OCI-LY3 (cell line): ENCODE measurements around the gene FAM135A.
A peak's percentile ranks its signal among the peaks of the same experiment; 100 is the strongest.

ENCODE experiments used
- H2AFZ ChIP-seq: fragments of 200-600, 300-600 bp; shearing (Covaris generic); 2 replicates; pipeline ENCODE4 v1.6.0; 2014; ENCODE audit warnings: antibody characterized with exemption, low read depth, low read length
- H3K27ac ChIP-seq: fragments of 200-600, 300-600 bp; sonication (generic); 2 replicates; pipeline ENCODE4 v1.5.1; 2014; ENCODE audit warnings: mild to moderate bottlenecking, low read length, moderate library complexity, mixed read lengths
- H3K27me3 ChIP-seq: fragments of 200-600, 300-600 bp; sonication (generic); 2 replicates; pipeline ENCODE4 v1.6.1; 2014; ENCODE audit warnings: low read depth, low read length, mixed read lengths
- H3K36me3 ChIP-seq: fragments of 200-600, 300-600 bp; sonication (generic); replicated peaks from 2 replicates; pipeline ENCODE3; 2014; ENCODE audit warnings: low read depth, low read length, mixed read lengths
- H3K4me1 ChIP-seq: fragments of 300-600, 200-600 bp; sonication (generic); 2 replicates; pipeline ENCODE4 v1.6.1; 2014; ENCODE audit warnings: low read length, mixed read lengths
- H3K4me2 ChIP-seq: fragments of 200-600, 300-600 bp; sonication (generic); 2 replicates; pipeline ENCODE4 v1.6.1; 2014; ENCODE audit warnings: low read length, mixed read lengths
- H3K4me3 ChIP-seq: fragments of 300-600, 200-600 bp; sonication (generic); 2 replicates; pipeline ENCODE4 v1.5.1; 2014; ENCODE audit warnings: antibody characterized with exemption, mild to moderate bottlenecking, low read length, moderate library complexity
- H3K79me2 ChIP-seq: fragments of 300-600, 200-600 bp; shearing (Covaris generic); 2 replicates; pipeline ENCODE4 v1.6.1; 2014; ENCODE audit warnings: mild to moderate bottlenecking, low read length, mixed read lengths
- H3K9ac ChIP-seq: fragments of 300-600, 200-600 bp; shearing (Covaris generic); 2 replicates; pipeline ENCODE4 v1.6.0; 2014; ENCODE audit warnings: mild to moderate bottlenecking, low read length, moderate library complexity
- H3K9me3 ChIP-seq: fragments of 200-600, 300-600 bp; shearing (Covaris generic); 2 replicates; pipeline ENCODE4 v1.6.1; 2014; ENCODE audit warnings: low read length, mixed read lengths; ENCODE audit not compliant: insufficient read depth
- H4K20me1 ChIP-seq: fragments of 200-600, 300-600 bp; sonication (generic); 2 replicates; pipeline ENCODE4 v1.6.1; 2016; ENCODE audit warnings: low read length, mixed read lengths; ENCODE audit not compliant: insufficient read depth
- CTCF ChIP-seq: fragments of 200-600, 300-600 bp; sonication (generic); IDR thresholded peaks from 2 replicates; pipeline ENCODE4 v1.5.1; 2014; ENCODE audit warnings: antibody characterized with exemption, low read length, low read depth
- EZH2phosphoT487 ChIP-seq: fragments of 200-600 bp; shearing (Covaris generic); IDR thresholded peaks from 2 replicates; pipeline ENCODE4 v1.6.1; 2018; ENCODE audit warnings: antibody characterized with exemption, mixed run types, low read depth

The FAM135A gene

GRCh38 chr6:70537266-70537665, 124.0 kb downstream of the FAM135A start:
- H3K36me3 ChIP-seq, result peaks cover 25% of the 10 kb centered on the region
- H2AFZ ChIP-seq, result no peak overlapping the region
- no peaks in the 10 kb centered on the region for H3K79me2 ChIP-seq
- H3K27ac ChIP-seq, result peak overlapping the region; percentile 27
- no peak overlapping the region for H3K9ac ChIP-seq
- peaks cover 34% of the 10 kb centered on the region for H3K4me1 ChIP-seq
- peak overlapping the region; percentile 46; the same call in 1 of the 2 replicates for H3K4me2 ChIP-seq
- no peaks in the 10 kb centered on the region for H4K20me1 ChIP-seq
- no peaks in the 10 kb centered on the region for H3K27me3 ChIP-seq
- TF ChIP-seq CTCF (no peak), EZH2phosphoT487 (no peak)
- H3K9me3 ChIP-seq, result no peaks in the 10 kb centered on the region
- no peak overlapping the region for H3K4me3 ChIP-seq

- H3K4me1 ChIP-seq, result peaks cover 34% of the 10 kb centered on the region
- H2AFZ ChIP-seq, result no peak overlapping the region
- TF ChIP-seq CTCF, result no peak
- TF ChIP-seq EZH2phosphoT487, result no peak
- H3K36me3 ChIP-seq, result peaks cover 28% of the 10 kb centered on the region
- no peaks in the 10 kb centered on the region for H3K27me3 ChIP-seq
- no peaks in the 10 kb centered on the region for H3K79me2 ChIP-seq
- H4K20me1 ChIP-seq, result no peaks in the 10 kb centered on the region
- peak overlapping the region; percentile 51 for H3K4me2 ChIP-seq
- H3K27ac ChIP-seq, result peak overlapping the region; percentile 55
- no peaks in the 10 kb centered on the region for H3K9me3 ChIP-seq
- H3K9ac ChIP-seq, result no peak overlapping the region
- H3K4me3 ChIP-seq, result peak overlapping the region; percentile 25
Observed at GRCh38 chr6:70538376-70538775, 125.1 kb downstream of the FAM135A start.

GRCh38 chr6:70547313-70547712, 134.0 kb downstream of the FAM135A start:
- peaks cover 6% of the 10 kb centered on the region for H3K36me3 ChIP-seq
- H3K27ac ChIP-seq, result no peak overlapping the region
- no peak for TF ChIP-seq EZH2phosphoT487
- peak; percentile 48 for TF ChIP-seq CTCF
- H3K79me2 ChIP-seq, result no peaks in the 10 kb centered on the region
- H4K20me1 ChIP-seq, result no peaks in the 10 kb centered on the region
- H3K9me3 ChIP-seq, result no peaks in the 10 kb centered on the region
- no peak overlapping the region for H3K4me2 ChIP-seq
- H3K4me1 ChIP-seq, result no peaks in the 10 kb centered on the region
- H3K4me3 ChIP-seq, result no peak overlapping the region
- H2AFZ ChIP-seq, result no peak overlapping the region
- H3K9ac ChIP-seq, result no peak overlapping the region
- no peaks in the 10 kb centered on the region for H3K27me3 ChIP-seq

GRCh38 chr6:70547905-70548304, 134.6 kb downstream of the FAM135A start:
- no peak overlapping the region for H2AFZ ChIP-seq
- no peak for TF ChIP-seq EZH2phosphoT487
- TF ChIP-seq CTCF, result no peak
- no peaks in the 10 kb centered on the region for H3K79me2 ChIP-seq
- no peaks in the 10 kb centered on the region for H3K27me3 ChIP-seq
- H3K36me3 ChIP-seq, result no peaks in the 10 kb centered on the region
- H3K4me3 ChIP-seq, result no peak overlapping the region
- H4K20me1 ChIP-seq, result no peaks in the 10 kb centered on the region
- H3K4me2 ChIP-seq, result no peak overlapping the region
- no peak overlapping the region for H3K27ac ChIP-seq
- no peaks in the 10 kb centered on the region for H3K4me1 ChIP-seq
- H3K9me3 ChIP-seq, result no peaks in the 10 kb centered on the region
- no peak overlapping the region for H3K9ac ChIP-seq
